Measurements from ENCODE around the gene LRMDA. TPM values are rescaled to one million over a fixed set of nuclear protein-coding genes. Genes with fewer than 3 reads are reported as not detected.

The LRMDA gene
- total and polyA plus RNA-seq, 10 of the 15 experiments (the other 5 are each of a cell fraction or from before 2014, with no cell fraction given), result 0.07 to 0.54 (median 0.29) TPM; not detected in 4

GRCh38 chr10:75902816-75903215 is 471.4 kb downstream of the LRMDA start:
- POLR2A ChIA-PET, result no interaction called here
- no peak for FAIRE-seq
- no peaks in the 10 kb centered on the region for H3K36me3 ChIP-seq (ENCODE audit: control insufficient read depth in 2 of 2, insufficient read depth in 2 of 2, low read length in 1 of 2)
- WGBS (ENCODE audit: insufficient coverage, insufficient replicate concordance, low lambda C conversion rate, missing lambda C conversion rate), result 22% methylated on average over 5 of the region's 5 CpGs
- RAD21 ChIA-PET (ENCODE audit: unreplicated experiment), result no interaction called here
- H3K79me2 ChIP-seq (ENCODE audit: control insufficient read depth, insufficient read depth, low read length), result no peaks in the 10 kb centered on the region
- ATAC-seq, result no peak
- H3K9me3 ChIP-seq (replicated peaks; ENCODE audit: control insufficient read depth, insufficient read depth, low read length), result no peaks in the 10 kb centered on the region
- no peaks in the 10 kb centered on the region for H4K20me1 ChIP-seq (ENCODE audit: control insufficient read depth, insufficient read depth)
- H3K27me3 ChIP-seq (replicated peaks in 1 of 2; ENCODE audit: control insufficient read depth in 2 of 2, insufficient read depth in 2 of 2, low read length in 1 of 2), result peaks cover 0 to 2% of the 10 kb centered on the region in 2 experiments; a peak in 1 of 4 replicates
- intact Hi-C loops (cut with micrococcal nuclease; ENCODE audit: unreplicated experiment) (no loop called here), in situ Hi-C loops (cut with MboI) (no loop called here)
- no peak overlapping the region for H3K4me3 ChIP-seq
- no peak overlapping the region for H3K4me2 ChIP-seq (ENCODE audit: control insufficient read depth, insufficient read depth)
- H3K9ac ChIP-seq (ENCODE audit: control insufficient read depth, insufficient read depth, low read length), result no peak overlapping the region
- TF ChIP-seq CREB1 (IDR thresholded peaks at IDR 0.05; ENCODE audit: low read depth) (no peak), LARP7 (IDR thresholded peaks at IDR 0.05) (no peak), STAT1 (conservative IDR thresholded peaks at IDR 0.05) (no peak)
- TF ChIP-seq, protein P1, sequence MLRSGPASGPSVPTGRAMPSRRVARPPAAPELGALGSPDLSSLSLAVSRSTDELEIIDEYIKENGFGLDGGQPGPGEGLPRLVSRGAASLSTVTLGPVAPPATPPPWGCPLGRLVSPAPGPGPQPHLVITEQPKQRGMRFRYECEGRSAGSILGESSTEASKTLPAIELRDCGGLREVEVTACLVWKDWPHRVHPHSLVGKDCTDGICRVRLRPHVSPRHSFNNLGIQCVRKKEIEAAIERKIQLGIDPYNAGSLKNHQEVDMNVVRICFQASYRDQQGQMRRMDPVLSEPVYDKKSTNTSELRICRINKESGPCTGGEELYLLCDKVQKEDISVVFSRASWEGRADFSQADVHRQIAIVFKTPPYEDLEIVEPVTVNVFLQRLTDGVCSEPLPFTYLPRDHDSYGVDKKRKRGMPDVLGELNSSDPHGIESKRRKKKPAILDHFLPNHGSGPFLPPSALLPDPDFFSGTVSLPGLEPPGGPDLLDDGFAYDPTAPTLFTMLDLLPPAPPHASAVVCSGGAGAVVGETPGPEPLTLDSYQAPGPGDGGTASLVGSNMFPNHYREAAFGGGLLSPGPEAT (IDR thresholded peaks at IDR 0.05; ENCODE audit: low read depth), result no peak
- CTCF ChIA-PET, result no interaction called here
- SMC1A ChIA-PET (ENCODE audit: uncharacterized antibody, unreplicated experiment), result no interaction called here
- no peak overlapping the region for H2AFZ ChIP-seq (ENCODE audit: control insufficient read depth, low read depth, low read length)
- H3K4me1 ChIP-seq (ENCODE audit: control insufficient read depth, insufficient read depth, low read length), result no peaks in the 10 kb centered on the region
- BruUV-seq (replicated peaks), result no TSS peak
- no peak overlapping the region for H3K27ac ChIP-seq (ENCODE audit: control insufficient read depth, insufficient read depth)
- DNase-seq (ENCODE audit: low read depth, low spot score), result no peak

GRCh38 chr10:75904499-75905283 is 473.3 kb downstream of the LRMDA start:
- ChIA-PET RAD21 (ENCODE audit: unreplicated experiment) (interaction anchor here (0.7 to 1.0 kb wide), 2 partner anchors 8 to 121 kb away, joined by 3 read pairs; no protein-coding TSS in a partner anchor), POLR2A (interaction anchor here (0.6 kb wide), 1 partner anchor 113 kb away, joined by 3 read pairs; no protein-coding TSS in a partner anchor), CTCF (interaction anchor here (1.4 kb wide), 1 partner anchor 9 kb away, joined by 3 read pairs; no protein-coding TSS in a partner anchor), SMC1A (ENCODE audit: uncharacterized antibody, unreplicated experiment) (interaction anchor here (0.6 to 1.7 kb wide), 6 partner anchors 9 to 545 kb away, joined by 3 to 5 read pairs (median 3); no protein-coding TSS in a partner anchor)
- no peaks in the 10 kb centered on the region for H3K9me3 ChIP-seq (replicated peaks; ENCODE audit: control insufficient read depth, insufficient read depth, low read length)
- no peaks in the 10 kb centered on the region for H3K4me1 ChIP-seq (ENCODE audit: control insufficient read depth, insufficient read depth, low read length)
- intact Hi-C loops (cut with micrococcal nuclease; ENCODE audit: unreplicated experiment), result no loop called here
- in situ Hi-C loops (cut with MboI), result no loop called here
- H3K9ac ChIP-seq (ENCODE audit: control insufficient read depth, insufficient read depth, low read length), result no peak overlapping the region
- BruUV-seq (replicated peaks), result no TSS peak
- no peak for DNase-seq (ENCODE audit: low read depth, low spot score)
- WGBS (ENCODE audit: insufficient coverage, insufficient replicate concordance, low lambda C conversion rate, missing lambda C conversion rate), result 3% methylated on average over 15 of the region's 15 CpGs
- H3K4me2 ChIP-seq (ENCODE audit: control insufficient read depth, insufficient read depth), result no peak overlapping the region
- H4K20me1 ChIP-seq (ENCODE audit: control insufficient read depth, insufficient read depth), result no peaks in the 10 kb centered on the region
- no peak overlapping the region for H2AFZ ChIP-seq (ENCODE audit: control insufficient read depth, low read depth, low read length)
- H3K4me3 ChIP-seq, result no peak overlapping the region
- no peaks in the 10 kb centered on the region for H3K36me3 ChIP-seq (ENCODE audit: control insufficient read depth in 2 of 2, insufficient read depth in 2 of 2, low read length in 1 of 2)
- FAIRE-seq, result no peak
- H3K27ac ChIP-seq (ENCODE audit: control insufficient read depth, insufficient read depth), result no peak overlapping the region
- peak; percentile 38 for ATAC-seq
- peaks cover 0 to 2% of the 10 kb centered on the region in 2 experiments; a peak in 1 of 4 replicates for H3K27me3 ChIP-seq (replicated peaks in 1 of 2; ENCODE audit: control insufficient read depth in 2 of 2, insufficient read depth in 2 of 2, low read length in 1 of 2)
- H3K79me2 ChIP-seq (ENCODE audit: control insufficient read depth, insufficient read depth, low read length), result no peaks in the 10 kb centered on the region
- TF ChIP-seq, protein P2, sequence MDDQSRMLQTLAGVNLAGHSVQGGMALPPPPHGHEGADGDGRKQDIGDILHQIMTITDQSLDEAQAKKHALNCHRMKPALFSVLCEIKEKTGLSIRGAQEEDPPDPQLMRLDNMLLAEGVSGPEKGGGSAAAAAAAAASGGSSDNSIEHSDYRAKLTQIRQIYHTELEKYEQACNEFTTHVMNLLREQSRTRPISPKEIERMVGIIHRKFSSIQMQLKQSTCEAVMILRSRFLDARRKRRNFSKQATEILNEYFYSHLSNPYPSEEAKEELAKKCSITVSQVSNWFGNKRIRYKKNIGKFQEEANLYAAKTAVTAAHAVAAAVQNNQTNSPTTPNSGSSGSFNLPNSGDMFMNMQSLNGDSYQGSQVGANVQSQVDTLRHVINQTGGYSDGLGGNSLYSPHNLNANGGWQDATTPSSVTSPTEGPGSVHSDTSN (IDR thresholded peaks at IDR 0.05; ENCODE audit: insufficient replicate concordance, low read depth, low read length), result no peak
- no peak for TF ChIP-seq CTCF (IDR thresholded peaks at IDR 0.05 in 2 of 3, conservative IDR thresholded peaks at IDR 0.05 in 1 of 3; ENCODE audit: control insufficient read depth in 2 of 3, extremely low read depth in 1 of 3, insufficient read depth in 1 of 3, low read depth in 3 of 3, low read length in 3 of 3)
- no peak for TF ChIP-seq RUNX3 (IDR thresholded peaks at IDR 0.05; ENCODE audit: low read length)
- no peak for TF ChIP-seq PAX5 (IDR thresholded peaks at IDR 0.05; ENCODE audit: borderline replicate concordance, low read depth, low read length)
- no peak for TF ChIP-seq RCOR1 (conservative IDR thresholded peaks at IDR 0.05; ENCODE audit: low read depth, low read length)
- TF ChIP-seq EED (IDR thresholded peaks at IDR 0.05; ENCODE audit: low read depth), result no peak
- no peak for TF ChIP-seq ATF7 (IDR thresholded peaks at IDR 0.05; ENCODE audit: low read depth)

All from GM12878 (cell line).